Left lung (tissue), 10 donors: Measurements from ENCODE around the gene BBS4. TPM values are rescaled to one million over a fixed set of nuclear protein-coding genes. Genes with fewer than 3 reads are reported as not detected.
"Not testable (repeated sequence)": the region's sequence is repeated elsewhere in the genome, so short reads cannot be mapped to it uniquely, and the experiment has no call there.

Experiments used
- ATAC-seq: fragments of 200-7000 bp; cut with Tn5 transposase; one replicate; pipeline ENCODE4 v1.9.1; 2020; ENCODE audit warnings: moderate library complexity
- DNase-seq, 4 donors: peaks; one replicate each; pipeline ENCODE4 v3.0.0-alpha.2; 2013 to 2020
- H3K27ac ChIP-seq, 2 donors: fragments of 200-600 bp; sonication (generic) in 1 of 2; one replicate each; pipeline versions ENCODE4 v1.5.0 to v1.8.0; 2020 to 2021
- H3K27me3 ChIP-seq, 2 donors: fragments of 200-600 bp; sonication (generic) in 1 of 2; one replicate each; pipeline versions ENCODE4 v1.5.0 to v1.8.0; 2020 to 2021
- H3K36me3 ChIP-seq, 2 donors: fragments of 200-600 bp; sonication (generic) in 1 of 2; one replicate each; pipeline versions ENCODE4 v1.5.0 to v1.8.0; 2020 to 2021
- H3K4me1 ChIP-seq, 2 donors: fragments of 200-600 bp; one replicate each; pipeline ENCODE4 v1.8.0; 2021
- H3K4me3 ChIP-seq, 2 donors: fragments of 200-600 bp; sonication (generic) in 1 of 2; one replicate each; pipeline versions ENCODE4 v1.5.0 to v1.8.0; 2020 to 2021; ENCODE audit warnings: mild to moderate bottlenecking in 1 of 2
- H3K9me3 ChIP-seq, 2 donors: fragments of 200-600 bp; sonication (generic) in 1 of 2; one replicate each; pipeline versions ENCODE4 v1.5.0 to v1.8.0; 2020 to 2021
- CTCF ChIP-seq, 2 donors: fragments of 200-600 bp; sonication (generic) in 1 of 2; IDR thresholded peaks; one replicate each; pipeline versions ENCODE4 v1.5.0 to v1.8.0; 2021; ENCODE audit warnings: antibody characterized with exemption in 2 of 2
- intact Hi-C, 2 donors: fragments of 100-400 bp; cut with DNase I; formaldehyde crosslinking; loops; one replicate each; pipeline versions ENCODE4 v1.11.2 to v1.14.2; 2022
- polyA plus RNA-seq, 6 donors: library from polyadenylated mRNA; unstranded; fragments of 120-200 nt; gene quantifications; one replicate each; pipeline ENCODE4 v1.2.1, GENCODE V29; 2013; ENCODE audit not compliant: insufficient read length in 6 of 6
- total RNA-seq, 2 donors: library from RNA; stranded (reverse); fragmentation: NEBNext Ultra II Directional; extraction: Animal tissue kit (Norgen Biotek cat#: 25700); gene quantifications; one replicate each; pipeline ENCODE4 v1.2.1, GENCODE V29; 2021
- donor health status: DM: no; HTN: yes; CAD: no.
- donor health status: DM: no; HTN: no; CAD: no.

Gene BBS4
- total and polyA plus RNA-seq, 8 donors, result 16.7 to 63.4 (median 47.4) TPM

GRCh38 chr15:72700076-72700475 is 14.1 kb downstream of the BBS4 start:
- no peaks in the 10 kb centered on the region for H3K27me3 ChIP-seq
- TF ChIP-seq CTCF (IDR thresholded peaks at IDR 0.05), result no peak
- no peak overlapping the region for H3K4me3 ChIP-seq
- DNase-seq (no peak), ATAC-seq (no peak)
- H3K36me3 ChIP-seq, result no peaks in the 10 kb centered on the region
- no peaks in the 10 kb centered on the region for H3K9me3 ChIP-seq
- no peaks in the 10 kb centered on the region for H3K4me1 ChIP-seq
- intact Hi-C loops, result no loop called here
- H3K27ac ChIP-seq, result no peak overlapping the region

- no peaks in the 10 kb centered on the region for H3K9me3 ChIP-seq
- ATAC-seq (no peak), DNase-seq (no peak)
- no peaks in the 10 kb centered on the region for H3K36me3 ChIP-seq
- no peaks in the 10 kb centered on the region for H3K27me3 ChIP-seq
- TF ChIP-seq CTCF (IDR thresholded peaks at IDR 0.05), result no peak
- H3K4me1 ChIP-seq, result no peaks in the 10 kb centered on the region
- intact Hi-C loops, result no loop called here
- no peak overlapping the region for H3K27ac ChIP-seq
- no peak overlapping the region for H3K4me3 ChIP-seq
Measured at GRCh38 chr15:72706266-72706665, 20.3 kb downstream of the BBS4 start.

- H3K27me3 ChIP-seq, intact Hi-C loops, H3K36me3 ChIP-seq, H3K4me1 ChIP-seq, H3K27ac ChIP-seq, H3K9me3 ChIP-seq, H3K4me3 ChIP-seq, ATAC-seq, DNase-seq: not testable (repeated sequence)
Measured at GRCh38 chr15:72708551-72709303, 22.7 kb downstream of the BBS4 start.

- intact Hi-C loops, result no loop called here
- ATAC-seq, result peak; percentile 80
- TF ChIP-seq CTCF (IDR thresholded peaks at IDR 0.05), result peak; percentile 44 to 69
Measured at GRCh38 chr15:72722071-72722696, 36.2 kb downstream of the BBS4 start.

GRCh38 chr15:72724028-72724427 is 38.0 kb downstream of the BBS4 start:
- TF ChIP-seq CTCF (IDR thresholded peaks at IDR 0.05), result no peak
- no peak overlapping the region for H3K4me3 ChIP-seq
- H3K27ac ChIP-seq, result no peak overlapping the region
- no peaks in the 10 kb centered on the region for H3K4me1 ChIP-seq
- DNase-seq (no peak), ATAC-seq (no peak)
- intact Hi-C loops, result no loop called here
- H3K9me3 ChIP-seq, result no peaks in the 10 kb centered on the region
- H3K27me3 ChIP-seq, result no peaks in the 10 kb centered on the region
- no peaks in the 10 kb centered on the region for H3K36me3 ChIP-seq

More at GRCh38 chr15:72722071-72722696, 36.2 kb downstream of the BBS4 start:
- peak in 3 of 4 donors; percentile 27 to 62 (median 53) for DNase-seq
- no peaks in the 10 kb centered on the region for H3K9me3 ChIP-seq
- H3K4me1 ChIP-seq, result no peaks in the 10 kb centered on the region
- peaks cover 0 to 13% of the 10 kb centered on the region in 2 donors for H3K36me3 ChIP-seq
- no peak overlapping the region for H3K4me3 ChIP-seq
- H3K27me3 ChIP-seq, result no peaks in the 10 kb centered on the region
- no peak overlapping the region for H3K27ac ChIP-seq
